Right cardiac atrium (tissue), 5 donors: ENCODE data around the gene ABTB2. TPM values are rescaled to one million over a fixed set of nuclear protein-coding genes. Genes with fewer than 3 reads are reported as not detected.
"Not testable (repeated sequence)": the region's sequence is repeated elsewhere in the genome, so short reads cannot be mapped to it uniquely, and the experiment has no call there.

Experiments used
- ATAC-seq, 2 donors: fragments of 200-7000 bp; cut with Tn5 transposase; one replicate each; pipeline versions ENCODE4 v1.8.0 to v1.9.1; 2020; ENCODE audit warnings: moderate library complexity in 2 of 2, mild to moderate bottlenecking in 1 of 2
- DNase-seq, 3 donors: peaks; one replicate each; pipeline ENCODE4 v3.0.0-alpha.2; 2020
- H3K27ac ChIP-seq: one replicate; pipeline ENCODE4 v1.5.1; 2013; ENCODE audit warnings: mild to moderate bottlenecking, low read length, control low read depth, moderate library complexity
- H3K27me3 ChIP-seq: one replicate; pipeline ENCODE4 v1.6.1; 2013; ENCODE audit not compliant: control insufficient read depth, insufficient read depth
- H3K4me1 ChIP-seq: one replicate; pipeline ENCODE4 v1.6.1; 2013; ENCODE audit warnings: low read length; ENCODE audit not compliant: control insufficient read depth, insufficient read depth
- H3K4me3 ChIP-seq: one replicate; pipeline ENCODE4 v1.5.1; 2013; ENCODE audit warnings: low read length, control low read depth
- H3K9me3 ChIP-seq: one replicate; pipeline ENCODE4 v1.6.1; 2013; ENCODE audit warnings: low read length; ENCODE audit not compliant: control insufficient read depth
- WGBS: extraction: QIAGEN DNeasy Blood & Tissue Kit; methylation state at CpG from one replicate; pipeline ENCODE4 v1.1.7; 2013; 5-methylcytosine and 5-hydroxymethylcytosine counted together
- intact Hi-C, 4 donors: fragments of 100-400 bp; cut with DNase I; formaldehyde crosslinking; loops; one replicate each; pipeline versions ENCODE4 v1.11.0 to v1.14.0; 2022 to 2023
- polyA plus RNA-seq: library from polyadenylated mRNA; stranded (reverse); fragments of 200-250 nt; gene quantifications from one replicate; pipeline ENCODE4 v1.2.3, GENCODE V29; 2013
- total RNA-seq, 4 donors: library from RNA; stranded (reverse); fragmentation: NEBNext Ultra II Directional; extraction: Animal tissue kit (Norgen Biotek cat#: 25700); gene quantifications; one replicate each; pipeline ENCODE4 v1.2.1, GENCODE V29; 2021
- donor health status: healthy with polysubstance abuse.
- donor health status: DM: no; HTN: yes; CAD: no.
- donor health status: DM: no; HTN: no; CAD: no.
- donor health status: DM: no; HTN: yes; CAD: no; lungs with severe emphysema.
- donor health status: DM: yes; HTN: yes; CAD: no.

ABTB2 gene
- total and polyA plus RNA-seq, 5 donors, result 3.7 to 14.1 (median 10.8) TPM

DNA sequence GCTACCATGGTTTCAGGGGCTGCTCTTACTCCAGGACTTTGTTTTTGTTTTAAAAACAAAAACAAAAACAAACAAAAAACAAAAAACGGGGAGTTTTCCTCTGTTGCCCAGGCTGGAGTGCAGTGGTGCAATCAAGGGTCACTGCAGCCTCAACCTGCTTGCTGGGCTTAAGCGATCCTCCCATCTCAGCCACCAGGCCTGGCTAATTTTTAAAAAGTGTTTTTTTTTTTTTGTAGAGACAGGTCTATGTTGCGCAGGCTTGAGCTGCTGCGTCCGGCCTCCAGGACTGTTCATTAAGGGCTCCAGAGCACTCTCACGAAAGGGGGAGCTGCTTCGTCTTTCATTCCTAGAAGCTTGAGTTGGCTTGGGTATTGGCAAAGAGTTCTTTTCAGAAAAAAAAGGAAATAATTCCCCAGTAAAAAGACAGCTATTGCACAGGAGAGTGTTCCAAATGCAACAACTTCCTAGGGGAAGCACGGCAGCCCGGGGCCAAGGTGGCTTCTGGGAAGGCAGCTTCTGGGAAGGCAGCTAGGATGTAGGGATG lies 173.9 kb downstream of the ABTB2 start:
- H3K4me3 ChIP-seq, result no peak overlapping the region
- H3K27ac ChIP-seq, result no peak overlapping the region
- no peaks in the 10 kb centered on the region for H3K27me3 ChIP-seq
- DNase-seq (no peak), ATAC-seq (no peak)
- peaks cover 1% of the 10 kb centered on the region for H3K4me1 ChIP-seq
- intact Hi-C loops, result no loop called here
- 85% methylated on average over 9 of the region's 9 CpGs for WGBS
- no peaks in the 10 kb centered on the region for H3K9me3 ChIP-seq

DNA sequence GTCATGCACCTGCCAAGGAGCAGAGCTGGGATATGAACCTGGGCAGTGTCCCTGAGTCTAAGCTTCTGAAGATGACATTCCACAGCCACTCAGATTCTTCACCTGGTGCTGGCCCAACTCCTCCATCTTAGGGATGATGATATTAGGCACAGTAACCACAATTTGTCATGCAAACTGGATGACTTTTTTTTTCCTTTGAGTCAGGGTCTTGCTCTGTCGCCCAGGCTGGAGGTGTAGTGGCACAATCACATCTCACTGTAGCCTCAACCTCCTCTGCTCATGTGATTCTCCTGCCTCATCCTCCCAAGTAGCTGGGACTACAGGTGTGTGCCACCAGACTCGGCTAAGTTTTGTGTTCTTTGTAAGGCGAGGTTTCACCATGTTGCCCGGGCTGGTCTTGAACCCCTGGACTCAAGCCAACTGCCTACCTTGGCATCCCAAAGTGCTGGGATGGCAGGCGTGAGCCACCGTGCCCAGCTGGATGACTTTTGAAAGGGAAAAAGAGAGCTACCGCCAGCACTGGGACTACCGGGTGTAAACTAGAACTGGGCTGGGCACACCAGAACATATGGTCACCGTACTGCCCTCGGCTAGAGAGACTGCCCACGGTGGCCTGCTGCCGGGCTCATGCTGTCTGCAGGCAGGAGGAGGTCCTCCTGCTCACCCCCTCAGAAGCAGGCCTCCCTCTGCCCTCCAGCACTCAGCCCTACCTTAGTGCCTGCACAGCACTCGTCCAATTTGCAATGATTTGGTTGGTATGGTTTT lies 174.7 kb downstream of the ABTB2 start:
- no peaks in the 10 kb centered on the region for H3K9me3 ChIP-seq
- no peaks in the 10 kb centered on the region for H3K27me3 ChIP-seq
- H3K4me1 ChIP-seq, result peaks cover 1% of the 10 kb centered on the region
- no peak overlapping the region for H3K27ac ChIP-seq
- ATAC-seq, result no peak
- 93% methylated on average over 13 of the region's 13 CpGs for WGBS
- no peak for DNase-seq
- intact Hi-C loops, result no loop called here
- H3K4me3 ChIP-seq, result no peak overlapping the region

DNA sequence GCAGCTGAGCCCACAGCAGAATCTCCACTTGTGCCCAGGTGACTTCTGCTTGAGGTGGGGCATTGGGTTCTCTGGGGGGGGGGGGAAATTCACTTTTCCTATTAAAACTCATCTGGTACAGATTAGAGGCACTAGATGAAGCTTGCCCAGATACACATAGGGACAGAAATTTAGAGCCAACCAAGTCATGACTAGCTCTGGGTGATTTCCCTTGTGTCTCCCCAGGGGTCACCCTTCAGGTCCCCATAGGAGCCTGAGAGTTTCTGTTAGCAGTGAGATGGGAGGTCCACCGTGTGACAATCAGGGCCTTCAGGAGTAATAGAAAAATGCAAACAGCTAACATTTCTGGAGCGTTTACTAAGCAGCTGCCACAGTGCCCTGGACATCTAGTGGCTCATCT lies 175.4 kb downstream of the ABTB2 start:
- H3K4me3 ChIP-seq, result no peak overlapping the region
- H3K4me1 ChIP-seq, result peaks cover 1% of the 10 kb centered on the region
- H3K27me3 ChIP-seq, result no peaks in the 10 kb centered on the region
- intact Hi-C loops, result no loop called here
- no peaks in the 10 kb centered on the region for H3K9me3 ChIP-seq
- DNase-seq (no peak), ATAC-seq (no peak)
- H3K27ac ChIP-seq, result no peak overlapping the region
- 94% methylated on average over 2 of the region's 2 CpGs for WGBS

DNA sequence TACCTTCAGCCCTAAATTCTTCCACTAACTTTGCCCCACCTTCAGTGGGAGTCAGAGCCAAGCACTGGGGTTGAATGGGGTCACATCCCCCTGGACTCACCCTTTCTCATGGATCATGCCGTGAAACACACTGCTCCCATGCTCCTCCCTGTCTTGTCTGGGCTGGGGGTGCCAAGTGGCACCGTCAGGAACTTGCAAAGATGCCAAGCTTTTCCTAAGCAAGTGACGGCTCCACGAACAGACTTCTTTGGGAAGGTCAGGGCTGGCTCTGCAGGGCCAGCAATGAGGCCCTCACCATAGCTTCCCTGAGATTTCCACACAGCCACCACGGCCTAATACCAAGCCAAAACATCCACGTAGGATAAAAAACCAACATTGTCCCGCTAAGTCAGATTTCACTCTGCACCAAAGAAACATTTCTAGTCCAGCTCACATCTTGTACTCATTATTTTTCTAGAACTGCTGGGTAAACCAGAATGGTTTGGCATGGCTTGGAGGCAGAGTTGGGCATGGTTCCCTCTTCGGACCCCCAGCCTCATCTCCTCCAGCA lies 175.9 kb downstream of the ABTB2 start:
- DNase-seq, result no peak
- Histone ChIP-seq H3K4me1 (peaks cover 1% of the 10 kb centered on the region), H3K27me3 (no peaks in the 10 kb centered on the region), H3K4me3 (no peak overlapping the region), H3K9me3 (no peaks in the 10 kb centered on the region), H3K27ac (no peak overlapping the region)
- no peak for ATAC-seq
- intact Hi-C loops, result no loop called here
- 81% methylated on average over 8 of the region's 8 CpGs for WGBS

DNA sequence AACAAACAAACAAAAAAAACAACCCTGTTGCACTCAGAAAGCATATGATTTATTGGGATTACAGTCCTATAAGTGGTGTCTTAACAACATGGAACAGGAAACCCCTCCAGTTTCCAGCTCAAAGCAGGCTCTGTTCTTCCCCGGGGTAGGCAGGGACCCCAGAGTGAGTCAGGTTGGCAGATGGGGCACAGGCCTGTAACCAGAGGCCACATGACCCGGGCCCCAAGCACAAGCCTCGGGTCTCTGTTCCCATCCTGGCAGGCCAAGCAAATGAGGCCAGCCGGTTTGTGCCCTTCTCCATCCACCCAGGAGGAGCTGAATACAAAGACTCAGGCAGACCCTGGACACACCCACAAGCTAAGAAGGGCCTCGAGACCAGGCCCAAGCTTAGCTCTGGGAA lies 176.6 kb downstream of the ABTB2 start:
- intact Hi-C loops, result no loop called here
- no peak overlapping the region for H3K4me3 ChIP-seq
- 64% methylated on average over 5 of the region's 5 CpGs for WGBS
- no peak overlapping the region for H3K27ac ChIP-seq
- DNase-seq (no peak), ATAC-seq (no peak)
- H3K9me3 ChIP-seq, result no peaks in the 10 kb centered on the region
- peaks cover 1% of the 10 kb centered on the region for H3K4me1 ChIP-seq
- no peaks in the 10 kb centered on the region for H3K27me3 ChIP-seq

DNA sequence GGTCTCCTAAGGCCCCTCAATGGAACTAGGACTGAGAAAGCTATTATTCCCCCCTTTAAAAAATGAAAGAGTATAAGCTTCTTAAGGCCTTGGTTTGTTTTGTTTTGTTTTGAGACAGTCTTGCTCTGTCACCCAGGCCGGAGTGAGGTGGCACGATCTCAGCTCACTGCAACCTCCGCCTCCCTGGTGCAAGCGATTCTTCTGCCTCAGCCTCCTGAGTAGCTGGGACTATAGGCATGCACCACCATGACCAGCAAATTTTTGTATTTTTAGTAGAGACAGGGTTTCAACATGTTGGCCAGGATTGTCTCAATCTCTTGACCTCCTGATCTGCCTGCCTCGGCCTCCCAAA lies 177.0 kb downstream of the ABTB2 start:
- H3K4me3 ChIP-seq, H3K27me3 ChIP-seq, H3K4me1 ChIP-seq, ATAC-seq, intact Hi-C loops, H3K27ac ChIP-seq, H3K9me3 ChIP-seq, DNase-seq: not testable (repeated sequence)
- WGBS, result 95% methylated on average over 5 of the region's 5 CpGs

DNA sequence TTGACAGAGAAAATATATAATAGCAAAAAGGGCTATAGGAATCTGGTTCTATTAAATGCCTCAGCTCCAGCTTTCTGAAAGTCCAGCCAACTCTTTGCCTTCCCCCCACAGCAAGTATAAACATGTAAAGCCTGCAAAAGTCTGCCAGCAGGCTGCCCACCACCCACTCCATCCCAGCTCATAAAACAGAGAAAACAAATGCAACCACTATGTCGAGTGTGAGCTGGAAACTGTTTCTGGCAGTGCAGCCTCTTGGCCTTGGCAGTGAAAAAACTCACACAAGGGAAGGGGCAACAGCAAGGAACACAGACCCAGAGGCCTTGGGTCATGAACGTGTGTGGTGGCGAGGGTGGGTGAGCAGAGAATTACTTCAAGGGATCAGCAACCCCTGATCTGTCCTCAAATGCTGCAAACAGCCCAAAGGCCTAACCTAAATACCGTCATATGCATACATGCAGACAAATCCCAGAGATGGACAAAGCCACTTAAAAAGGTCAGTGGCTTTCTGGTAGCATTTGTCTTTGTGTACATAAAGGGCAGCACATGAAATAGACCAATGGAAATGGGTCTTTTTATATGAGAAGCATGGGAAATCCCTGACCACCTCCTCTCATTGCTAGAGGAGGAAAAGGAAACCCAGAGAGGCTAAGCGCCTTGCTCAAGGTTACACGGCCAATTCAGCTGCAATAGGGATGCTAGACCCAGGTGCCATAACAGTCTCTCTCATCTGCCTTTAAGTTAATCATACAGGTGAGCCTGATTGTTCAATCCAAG lies 177.6 kb downstream of the ABTB2 start:
- DNase-seq (no peak), ATAC-seq (no peak)
- no peak overlapping the region for H3K4me3 ChIP-seq
- H3K9me3 ChIP-seq, result no peaks in the 10 kb centered on the region
- peaks cover 1% of the 10 kb centered on the region for H3K4me1 ChIP-seq
- intact Hi-C loops, result no loop called here
- 74% methylated on average over 6 of the region's 6 CpGs for WGBS
- H3K27ac ChIP-seq, result no peak overlapping the region
- H3K27me3 ChIP-seq, result no peaks in the 10 kb centered on the region

DNA sequence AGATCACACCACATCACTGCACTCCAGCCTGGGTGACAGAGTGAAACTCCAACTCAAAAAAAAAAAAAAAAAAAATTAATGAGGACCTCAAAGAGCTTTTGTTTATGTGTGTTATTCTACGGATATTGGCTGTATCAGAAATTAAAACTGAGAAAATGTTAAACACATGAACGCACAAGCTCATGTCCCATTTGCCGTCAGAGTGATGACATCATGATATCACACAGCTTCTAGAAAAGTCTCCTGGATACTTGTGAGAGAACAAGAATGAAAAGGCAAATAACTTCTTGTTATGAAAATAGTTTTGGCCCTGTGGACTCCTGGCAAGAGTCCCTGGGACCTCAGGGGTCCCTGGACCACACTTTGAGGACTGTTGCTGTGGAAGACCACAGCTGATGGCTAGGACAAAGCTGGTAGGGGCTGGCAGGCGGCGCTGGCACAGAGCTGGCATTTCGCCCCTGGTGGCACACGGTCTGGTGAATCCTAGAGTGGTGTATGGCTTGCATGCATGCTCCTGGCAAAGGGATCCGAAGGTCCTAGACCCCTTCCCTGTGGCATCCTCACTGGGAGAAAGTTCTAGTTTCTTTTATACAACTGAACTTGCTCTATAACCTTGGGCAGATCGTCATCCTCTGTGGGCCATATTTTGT lies 178.7 kb downstream of the ABTB2 start:
- intact Hi-C loops, result loop anchor here in 3 of 4 donors (5.0 to 10.0 kb wide), 2 partner anchors 313 to 316 kb away; no protein-coding TSS in a partner anchor
- DNase-seq (no peak), ATAC-seq (no peak)
- WGBS, result 87% methylated on average over 9 of the region's 9 CpGs
- Histone ChIP-seq H3K4me1 (peaks cover 7% of the 10 kb centered on the region), H3K27ac (no peak overlapping the region), H3K9me3 (no peaks in the 10 kb centered on the region), H3K4me3 (no peak overlapping the region), H3K27me3 (no peaks in the 10 kb centered on the region)

DNA sequence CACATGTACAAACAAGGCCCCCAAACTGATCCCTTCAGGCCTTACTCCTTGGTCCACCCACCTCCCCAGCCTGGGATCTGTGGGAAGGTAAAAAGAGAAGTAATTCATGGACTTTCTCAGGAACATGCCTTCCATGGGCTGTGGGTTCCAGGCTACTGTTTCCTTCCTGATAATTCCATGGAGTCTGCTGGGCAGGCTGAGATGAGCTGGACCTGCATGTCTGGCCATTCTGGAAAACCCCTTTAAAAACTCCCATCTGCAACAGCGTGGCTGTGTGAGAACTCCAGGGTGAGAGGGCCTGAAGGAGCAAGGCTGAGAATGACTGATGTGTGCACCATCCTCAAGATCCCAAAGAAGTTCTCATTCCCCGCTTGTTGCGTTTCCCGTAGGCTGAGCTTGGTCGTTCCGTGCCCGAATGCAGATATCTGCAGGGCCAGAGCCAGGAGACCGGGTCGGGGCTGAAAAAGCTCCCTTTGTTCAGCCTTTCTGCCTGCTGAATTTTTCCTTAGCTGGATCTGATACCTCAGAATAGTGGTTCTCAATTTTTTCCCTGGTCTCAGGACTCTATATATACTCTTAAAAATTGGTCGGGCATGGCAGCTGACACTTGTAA lies 179.5 kb downstream of the ABTB2 start:
- Histone ChIP-seq H3K27ac (no peak overlapping the region), H3K9me3 (no peaks in the 10 kb centered on the region), H3K4me3 (no peak overlapping the region), H3K27me3 (no peaks in the 10 kb centered on the region), H3K4me1 (peaks cover 7% of the 10 kb centered on the region)
- intact Hi-C loops, result loop anchor here in 3 of 4 donors (5.0 to 10.0 kb wide), 2 partner anchors 314 to 316 kb away; no protein-coding TSS in a partner anchor
- 85% methylated on average over 10 of the region's 10 CpGs for WGBS
- DNase-seq (no peak), ATAC-seq (no peak)

DNA sequence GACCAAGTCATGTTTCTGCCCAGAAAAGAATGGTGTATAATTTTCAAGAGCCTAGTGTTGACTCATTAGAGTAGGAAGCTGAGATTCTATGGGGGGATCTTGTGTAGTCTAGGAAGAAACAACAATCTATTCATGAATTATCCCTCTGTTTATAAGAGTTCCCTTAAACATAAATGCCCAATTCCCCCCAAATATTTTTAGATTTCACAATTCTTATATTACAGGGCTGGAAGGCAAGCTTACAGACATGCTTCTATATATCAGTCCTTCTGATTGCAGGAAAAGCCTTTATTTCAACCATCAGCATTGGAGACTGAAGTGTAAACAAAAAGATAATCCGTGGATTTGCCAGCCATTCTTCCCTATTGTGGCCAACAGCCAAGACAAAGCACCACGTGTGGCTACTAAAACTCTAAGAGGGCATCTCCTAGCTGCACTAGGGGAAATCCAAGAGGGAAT lies 181.0 kb downstream of the ABTB2 start:
- Histone ChIP-seq H3K4me1 (peaks cover 6% of the 10 kb centered on the region), H3K27me3 (no peaks in the 10 kb centered on the region), H3K9me3 (no peaks in the 10 kb centered on the region), H3K27ac (no peak overlapping the region), H3K4me3 (no peak overlapping the region)
- DNase-seq (no peak), ATAC-seq (no peak)
- intact Hi-C loops, result loop anchor here in 3 of 4 donors (5.0 to 10.0 kb wide), 2 partner anchors 316 to 318 kb away; no protein-coding TSS in a partner anchor
- WGBS, result 24% methylated on average over 2 of the region's 2 CpGs
